GM12873 (cell line): Measurements from ENCODE around the gene ORMDL3.

ENCODE experiments used
- CTCF ChIP-seq: IDR thresholded peaks from 2 replicates; pipeline ENCODE4 v1.5.1; 2012; ENCODE audit warnings: low read depth, mild to moderate bottlenecking, moderate library complexity, low read length, control low read depth; ENCODE audit not compliant: insufficient read depth; ENCODE audit errors: missing control alignments

Gene ORMDL3

GRCh38 chr17:39935909-39936308 is 8.5 kb upstream of the ORMDL3 start:
- TF ChIP-seq CTCF: no peak

- no peak for TF ChIP-seq CTCF
Measured at GRCh38 chr17:39934324-39934723, 6.9 kb upstream of the ORMDL3 start.

- TF ChIP-seq CTCF: no peak
Measured at GRCh38 chr17:39933912-39934311, 6.5 kb upstream of the ORMDL3 start.

GRCh38 chr17:39929646-39930407 is 2.4 kb upstream of the ORMDL3 start:
- no peak for TF ChIP-seq CTCF

- TF ChIP-seq CTCF: no peak
Measured at GRCh38 chr17:39928858-39929645, 1.7 kb upstream of the ORMDL3 start.

- no peak for TF ChIP-seq CTCF
Measured at GRCh38 chr17:39927929-39928857, 792 bp upstream of the ORMDL3 start.
